K562 (cell line): ENCODE data around the gene MTMR3. TPM values are rescaled to one million over a fixed set of nuclear protein-coding genes. Genes with fewer than 3 reads are reported as not detected.

Source experiments
- C11orf30 ChIP-seq: fragments of 450-650 bp; IDR thresholded peaks from 2 replicates; pipeline ENCODE4 v1.6.1; 2016; ENCODE audit warnings: low read depth, mild to moderate bottlenecking
- HDAC1 ChIP-seq, 2 experiments: fragments of 450-650 bp; IDR thresholded peaks; 2 replicates each; pipeline ENCODE4 v1.6.1; 2016 to 2017; ENCODE audit warnings: inconsistent platforms in 1 of 2, mild to moderate bottlenecking in 1 of 2, moderate library complexity in 1 of 2
- JUNB ChIP-seq: fragments of 450-650 bp; formaldehyde crosslinking; conservative IDR thresholded peaks from 2 replicates; pipeline ENCODE4 v1.4.0; 2020; ENCODE audit warnings: mild to moderate bottlenecking
- JUND ChIP-seq, 2 experiments: IDR thresholded peaks; 2 replicates in 1 of 2; 3 replicates in 1 of 2; pipeline ENCODE4 v1.6.1; 2011; ENCODE audit warnings: borderline replicate concordance in 2 of 2, low read depth in 2 of 2, low read length in 2 of 2, improper control_type of control experiment in 1 of 2, missing biosample characterization in 1 of 2, missing genetic modification characterization in 1 of 2, missing genetic modification reagents in 1 of 2
- MEIS2 ChIP-seq: fragments of 450-650 bp; IDR thresholded peaks from 2 replicates; pipeline ENCODE4 v1.6.1; 2014; ENCODE audit warnings: mild to moderate bottlenecking; ENCODE audit not compliant: partially characterized antibody
- PHB ChIP-seq: fragments of 250-450 bp; sonication (Bioruptor Pico); IDR thresholded peaks from 2 replicates; pipeline ENCODE4 v1.5.0; 2021
- POLR3A ChIP-seq: IDR thresholded peaks from 2 replicates; pipeline ENCODE4 v1.6.1; 2011; ENCODE audit warnings: borderline replicate concordance, mild to moderate bottlenecking, moderate library complexity; ENCODE audit not compliant: insufficient read length, insufficient read depth; ENCODE audit errors: extremely low read depth
- SMAD3 ChIP-seq: fragments of 450-650 bp; formaldehyde crosslinking; conservative IDR thresholded peaks from 2 replicates; pipeline ENCODE4 v1.4.0; 2020; ENCODE audit warnings: mild to moderate bottlenecking
- SMARCE1 ChIP-seq: fragments of 450-650 bp; IDR thresholded peaks from 2 replicates; pipeline ENCODE4 v1.7.1; 2016; ENCODE audit warnings: mild to moderate bottlenecking
- SOX6 ChIP-seq: fragments of 450-650 bp; IDR thresholded peaks from 2 replicates; pipeline ENCODE4 v1.6.1; 2014; ENCODE audit warnings: mild to moderate bottlenecking
- ZBTB2 ChIP-seq: fragments of 450-650 bp; IDR thresholded peaks from 2 replicates; pipeline ENCODE4 v1.6.1; 2016; ENCODE audit warnings: antibody characterized with exemption
- ZNF449 ChIP-seq: fragments of 250-450 bp; sonication (Bioruptor Pico); IDR thresholded peaks from 2 replicates; pipeline ENCODE4 v1.8.0; 2022; ENCODE audit warnings: moderate library complexity, mild to moderate bottlenecking, inconsistent platforms
- ZNF561 ChIP-seq: fragments of 450-650 bp; formaldehyde crosslinking; conservative IDR thresholded peaks from 2 replicates; pipeline ENCODE4 v1.4.0; 2020; ENCODE audit warnings: mild to moderate bottlenecking, moderate library complexity
- polyA plus RNA-seq, 8 experiments: library from polyadenylated mRNA; depleted of rRNA in 4 of 8; stranded (reverse) in 5 of 8; unstranded in 3 of 8; fragments of >200 nt; fragmentation: Nextera tagmentation in 2 of 8; fragmentation: Illumina TruSeq in 1 of 8; extraction: Ambion mirVana in 2 of 8; extraction: Trizol in 1 of 8; gene quantifications; 2 replicates each; pipeline versions ENCODE4 v1.2.1 to v1.2.3, GENCODE V29; 2011 to 2014; ENCODE audit warnings: inconsistent platforms in 1 of 8, missing spikeins in 1 of 8
- total RNA-seq, 7 experiments: library from RNA; depleted of rRNA in 6 of 7; stranded (reverse); fragments of >200 nt in 6 of 7; fragmentation: Illumina TruSeq in 2 of 7; extraction: Trizol in 2 of 7; gene quantifications; 2 replicates each; pipeline versions ENCODE4 v1.2.1 to v1.2.3, GENCODE V29; 2011 to 2021; ENCODE audit warnings: low replicate concordance in 1 of 7

MTMR3 gene
- total and polyA plus RNA-seq, 9 of the 15 experiments (the other 6 are each of a cell fraction or from before 2014, with no cell fraction given), result 1.6 to 13.7 (median 7.9) TPM

- TF ChIP-seq ZNF449 (CRISPR knock-in tag) (no peak), ZNF561 (CRISPR knock-in tag) (no peak), MEIS2 (peak; percentile 53), POLR3A (no peak), SMARCE1 (0 out of 2 replicates have a peak, but pooled peaks have one; percentile 23), SMAD3 (CRISPR knock-in tag) (no peak), PHB (CRISPR knock-in tag) (no peak), JUNB (no peak), HDAC1 (IDR thresholded peaks at IDR 0.05) (peak in 1 of 2 experiments; percentile 59; a peak in 1 of 4 replicates), ZBTB2 (no peak), SOX6 (no peak), JUND (IDR thresholded peaks at IDR 0.05; ENCODE audit: borderline replicate concordance, low read depth, low read length) (peak; percentile 81), JUND (tag; IDR thresholded peaks at IDR 0.05; ENCODE audit: borderline replicate concordance, low read depth, low read length) (peak; percentile 62; the same call in 2 of the 3 replicates), C11orf30 (peak; percentile 42)
Measured at GRCh38 chr22:29937940-29938693, 55.1 kb downstream of the MTMR3 start (continued).
